NCI-H510A treated with DMSO at 0.1 percent for 48 hours (cell line): Measurements from ENCODE around the gene COX18.
A peak's percentile ranks its signal among the peaks of the same experiment; 100 is the strongest.

ENCODE experiments used
- DNase-seq: peaks from one replicate; lab custom pipeline; 2025; lab: John Stamatoyannopoulos, UW

The COX18 gene

DNA sequence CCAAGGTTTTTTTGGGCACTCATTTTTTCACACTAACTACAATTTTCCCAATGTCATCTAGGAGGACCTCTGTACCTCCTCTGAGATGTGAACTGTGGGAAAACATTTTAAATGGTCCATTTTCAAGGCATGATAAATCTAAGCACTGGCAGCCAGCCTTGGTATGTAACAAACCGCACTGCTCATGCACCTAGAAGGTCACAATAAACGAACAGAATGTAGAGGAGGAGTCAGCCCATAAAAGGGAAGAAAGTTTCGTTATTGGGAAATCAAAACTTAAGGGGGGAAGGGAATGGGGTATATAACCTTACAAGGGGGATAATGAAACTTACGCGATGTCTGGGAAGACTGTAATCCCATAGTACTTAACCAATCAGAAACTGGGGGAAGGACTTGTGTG, 16.4 kb downstream of the COX18 start:
- no peak for DNase-seq

DNA sequence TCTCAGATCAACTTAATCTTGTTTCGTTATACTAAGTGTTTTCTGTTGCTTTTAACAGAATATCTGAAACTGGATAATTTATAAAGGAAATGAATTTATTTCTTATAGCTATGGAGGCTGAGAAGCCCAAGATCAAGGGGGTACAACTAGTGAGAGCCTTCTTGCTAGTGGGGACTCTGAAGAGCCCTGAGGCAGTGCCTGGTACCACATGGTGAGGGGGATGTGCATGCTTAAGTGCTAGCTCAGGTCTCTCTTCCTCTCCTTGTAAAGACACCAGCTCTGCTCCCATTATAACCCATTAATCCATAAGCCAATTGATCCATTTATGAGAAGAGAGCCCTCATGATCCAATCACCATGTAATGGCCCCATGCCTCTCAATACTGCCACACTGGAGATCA, 17.9 kb downstream of the COX18 start:
- DNase-seq = no peak

DNA sequence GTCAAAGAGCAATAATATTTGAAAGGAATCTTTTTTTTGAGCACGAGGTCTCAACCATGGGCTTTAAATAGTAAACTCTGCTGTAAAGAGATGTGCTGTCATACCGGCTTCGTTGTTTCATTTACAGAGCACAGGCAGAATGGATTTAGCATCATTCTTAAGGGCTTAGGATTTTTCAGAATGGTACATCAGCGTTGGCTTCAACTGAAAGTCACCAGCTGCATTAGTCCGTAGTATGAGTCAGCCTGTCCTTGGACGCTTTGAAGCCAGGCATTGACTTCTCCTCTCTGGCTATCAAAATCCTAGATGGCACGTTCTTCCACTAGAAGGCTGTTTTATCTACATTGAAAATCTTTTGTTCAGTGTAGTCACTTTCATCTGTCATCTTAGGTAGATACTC, 23.6 kb downstream of the COX18 start:
- no peak for DNase-seq

DNA sequence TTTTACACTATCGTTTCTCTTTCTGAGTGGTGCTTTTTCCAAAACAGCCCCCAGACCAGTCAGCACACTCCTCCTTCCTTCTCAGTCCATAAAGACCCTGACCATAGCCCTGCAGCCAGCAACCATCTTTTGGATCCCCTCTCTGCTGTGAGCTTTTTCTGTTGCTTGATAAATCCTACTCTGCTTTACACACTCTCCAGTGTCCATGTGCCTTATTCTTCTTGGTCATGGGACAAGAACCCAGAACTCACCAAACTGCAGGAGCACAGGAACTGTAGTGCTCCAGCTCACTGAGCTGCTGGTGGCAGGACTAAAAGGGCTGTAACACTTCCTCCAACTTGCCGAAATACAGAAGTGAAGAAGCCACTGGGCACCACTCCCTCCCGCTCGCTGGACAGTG, 32.5 kb downstream of the COX18 start:
- no peak for DNase-seq

DNA sequence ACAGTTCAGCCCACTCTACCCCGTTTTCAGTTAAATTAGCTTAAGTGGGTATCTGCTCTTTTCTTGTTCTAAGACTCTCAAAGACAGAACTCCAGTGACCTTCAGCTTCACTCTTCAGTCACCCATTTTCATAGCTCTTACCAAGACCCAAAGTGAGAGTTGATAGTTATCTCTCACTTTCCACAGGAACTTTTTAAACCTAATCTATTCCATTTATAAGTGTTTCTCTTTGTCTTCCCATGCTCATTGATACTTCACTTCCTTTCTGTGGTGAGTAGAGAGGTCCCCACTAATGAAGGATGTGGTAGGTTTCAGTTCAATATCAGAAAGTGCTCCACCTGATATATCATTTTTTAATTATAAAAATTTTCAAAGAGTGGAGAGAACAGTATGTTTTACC, 33.4 kb downstream of the COX18 start:
- DNase-seq = no peak

DNA sequence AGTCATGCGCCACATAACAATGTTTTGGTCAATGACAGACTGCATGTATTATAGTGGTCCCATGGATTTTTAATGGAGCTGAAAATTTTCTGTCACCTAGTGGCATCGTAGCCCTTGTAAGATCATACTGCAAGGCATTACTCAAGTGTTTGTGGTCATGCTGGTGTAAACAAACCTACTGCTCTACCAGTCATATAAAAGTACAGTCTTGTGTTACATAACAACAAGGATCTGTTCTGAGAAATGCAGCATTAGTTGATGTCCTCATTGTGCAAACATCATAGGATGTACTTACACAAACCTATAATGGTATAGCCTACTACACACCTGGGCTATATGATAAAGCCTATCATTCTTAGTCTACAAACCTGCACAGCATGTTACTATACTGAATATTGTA, 34.6 kb downstream of the COX18 start:
- no peak for DNase-seq

DNA sequence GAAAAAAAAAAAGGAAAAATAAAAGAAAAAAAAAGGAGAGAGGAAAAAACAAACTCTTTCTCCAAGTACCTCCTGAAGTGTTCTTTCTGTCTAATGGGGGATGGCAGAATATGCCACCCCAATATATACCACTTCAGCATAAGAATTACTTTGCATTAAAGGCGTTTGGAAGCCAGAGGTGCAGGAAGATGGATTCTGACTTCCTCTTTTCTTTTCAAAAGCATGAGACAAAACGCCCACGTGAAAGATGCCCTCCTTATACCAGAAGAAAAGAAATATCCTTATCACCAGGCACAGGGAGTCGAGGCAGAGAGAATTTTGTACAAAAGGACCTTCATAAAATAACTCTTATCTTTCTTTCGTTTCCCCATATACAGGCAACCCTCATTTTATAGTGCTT, 40.9 kb downstream of the COX18 start:
- no peak for DNase-seq

DNA sequence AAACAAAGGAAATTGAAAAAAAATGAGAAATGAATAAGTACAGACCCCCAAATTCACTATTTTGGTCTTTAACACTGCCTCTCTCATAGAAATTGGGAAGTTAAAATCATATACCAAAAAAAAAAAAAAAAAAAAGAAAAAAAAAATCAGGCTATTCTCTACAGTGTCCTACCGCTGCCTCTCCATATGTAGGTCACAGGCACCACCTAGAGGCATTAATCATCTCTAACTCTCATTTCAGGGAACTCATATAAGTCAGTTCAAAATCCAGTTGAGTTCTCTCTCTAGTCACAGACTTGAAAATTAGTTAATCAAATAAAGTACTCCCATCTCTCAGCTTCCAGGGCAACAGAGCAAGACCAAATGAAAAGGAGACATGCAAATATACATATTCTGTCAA, 47.9 kb downstream of the COX18 start:
- peak; percentile 39 for DNase-seq

DNA sequence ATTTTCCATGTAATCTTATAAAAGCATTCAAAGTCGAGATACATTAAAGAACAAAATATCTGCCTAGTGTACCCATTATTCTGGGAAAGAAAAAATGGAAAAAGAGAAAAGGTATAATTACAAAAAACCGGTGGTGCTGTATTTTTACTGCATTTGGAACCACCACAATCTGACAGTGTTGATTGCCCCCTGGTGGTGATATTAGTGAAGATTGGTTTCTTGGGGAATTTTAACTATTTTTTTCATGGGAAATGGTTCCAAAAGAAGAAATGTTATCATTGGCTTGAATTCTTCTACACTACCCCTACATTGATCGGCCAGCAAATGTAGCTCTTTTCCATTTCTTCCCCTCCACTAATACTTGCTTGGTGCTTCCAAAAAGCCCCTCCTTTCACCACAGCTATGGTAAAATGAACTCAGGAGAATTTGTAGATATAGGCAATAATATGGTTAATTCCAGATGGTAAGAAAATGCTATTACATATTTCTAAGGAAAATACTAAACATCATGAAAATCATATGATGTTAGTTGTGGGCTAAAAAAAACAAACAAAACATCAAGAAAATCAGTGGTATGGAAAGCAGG, 50.0 kb downstream of the COX18 start:
- peak; percentile 52 for DNase-seq

DNA sequence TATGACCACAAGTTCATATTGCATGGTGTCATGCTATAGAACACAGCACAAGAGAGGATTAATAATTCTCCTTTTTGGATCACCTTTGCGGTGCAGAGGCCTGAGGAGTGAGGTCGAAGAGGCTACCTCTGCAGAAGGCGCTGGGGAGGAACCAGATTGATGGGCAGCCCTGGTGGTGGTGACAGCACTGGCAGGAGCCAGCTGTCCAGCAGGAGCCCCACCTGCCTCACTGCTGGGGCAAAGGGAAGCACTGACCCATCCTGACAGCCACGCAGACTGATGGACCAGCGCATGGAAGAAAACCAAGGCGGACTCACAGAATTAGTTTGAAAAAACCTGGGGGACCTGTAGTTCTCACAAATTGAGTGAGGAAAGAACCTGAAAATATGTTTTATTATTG, 50.9 kb downstream of the COX18 start:
- no peak for DNase-seq

DNA sequence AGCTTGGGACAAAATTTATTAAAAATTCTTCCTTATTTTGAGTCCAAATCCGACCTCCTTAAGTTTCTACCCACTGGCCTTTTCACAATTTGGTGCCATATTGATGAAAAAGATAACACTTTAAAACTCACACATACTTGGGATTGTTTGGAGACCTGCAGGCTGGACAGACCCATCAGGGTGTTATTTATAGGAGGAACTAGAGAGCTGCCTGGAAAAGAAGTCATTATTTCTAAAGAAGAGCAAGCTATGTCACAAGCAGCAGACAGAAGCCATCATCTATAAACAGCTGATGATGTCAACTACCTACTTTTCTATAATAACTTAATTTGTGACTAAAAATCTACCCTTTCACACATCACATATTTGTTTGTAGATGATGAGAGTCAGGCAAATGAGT, 56.2 kb downstream of the COX18 start:
- DNase-seq = no peak

DNA sequence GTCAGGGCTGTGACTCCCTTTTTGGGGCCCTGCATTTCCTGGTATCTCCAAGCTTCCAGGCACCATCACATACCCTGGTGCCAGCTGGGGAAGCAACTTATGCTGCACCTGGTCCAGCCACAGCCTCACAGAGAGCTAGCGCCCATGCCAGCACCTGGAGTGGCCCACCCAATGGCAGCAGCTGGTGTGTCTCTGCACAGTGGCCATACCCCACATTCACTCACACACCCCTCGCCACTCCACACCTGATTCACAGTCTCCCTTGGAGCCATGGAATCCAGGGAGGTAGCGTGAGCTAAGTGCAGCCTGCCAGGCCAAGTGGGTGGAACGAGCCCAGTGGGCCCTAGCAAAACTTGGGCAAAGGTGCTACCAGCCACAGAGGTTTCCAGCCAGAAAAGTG, 56.8 kb downstream of the COX18 start:
- no peak for DNase-seq

DNA sequence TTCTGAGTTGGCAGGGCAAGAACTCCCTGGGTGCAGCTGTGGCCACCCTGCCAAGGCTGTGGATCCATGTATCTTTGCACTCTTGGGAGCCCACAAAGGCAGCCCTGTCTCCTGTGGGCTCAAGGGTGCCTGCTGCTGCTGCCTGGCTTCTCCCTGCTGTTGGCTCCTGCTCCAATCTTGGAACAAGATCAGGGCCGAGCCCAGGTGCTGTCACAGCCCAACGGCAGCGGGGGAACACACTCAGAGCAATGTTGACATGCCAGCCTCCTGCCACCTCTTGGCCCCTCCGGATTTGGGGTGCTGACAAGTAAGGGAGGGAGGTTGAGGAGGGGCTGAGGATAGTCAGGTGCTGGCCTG, 57.9 kb downstream of the COX18 start:
- no peak for DNase-seq

DNA sequence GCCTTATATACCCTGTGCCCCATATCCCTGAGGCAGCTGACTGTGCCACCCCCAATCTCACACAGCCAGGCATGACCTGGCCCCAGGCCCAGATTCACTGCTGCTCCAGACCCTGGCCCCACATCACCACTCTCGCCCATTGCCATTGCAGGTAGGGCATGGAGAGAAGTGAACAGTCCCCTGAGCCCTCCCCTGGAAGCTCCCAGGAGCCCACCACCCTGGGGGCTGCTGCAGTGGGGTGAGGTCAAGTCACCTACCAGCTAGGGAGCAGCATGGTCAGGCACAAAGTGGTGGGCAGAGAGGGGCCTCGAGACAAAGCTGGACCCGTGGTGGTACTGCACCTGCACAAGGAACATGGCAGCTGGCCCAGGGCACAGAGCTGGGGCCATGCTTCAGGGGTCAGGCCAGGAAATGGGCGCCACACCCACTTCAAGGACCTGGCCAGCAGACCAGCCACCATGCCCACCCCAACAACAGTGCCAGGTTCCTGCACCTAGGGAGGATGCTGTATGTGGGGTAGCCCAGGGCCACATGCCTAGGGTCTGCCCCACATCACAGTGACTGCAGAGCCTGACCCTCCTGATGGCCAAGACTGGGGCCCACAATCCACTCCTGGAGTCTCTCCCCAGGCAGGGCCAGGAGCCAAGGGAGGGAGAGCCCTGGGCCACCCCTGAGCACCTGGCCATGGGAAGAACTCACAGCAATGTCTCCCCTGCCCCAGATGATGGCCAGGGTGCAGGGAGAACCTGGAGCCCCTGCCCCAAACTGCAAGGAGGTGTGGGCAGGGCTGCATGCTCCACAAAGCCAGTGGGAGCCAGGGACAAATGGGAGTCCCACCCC, 58.5 kb downstream of the COX18 start:
- DNase-seq = no peak

DNA sequence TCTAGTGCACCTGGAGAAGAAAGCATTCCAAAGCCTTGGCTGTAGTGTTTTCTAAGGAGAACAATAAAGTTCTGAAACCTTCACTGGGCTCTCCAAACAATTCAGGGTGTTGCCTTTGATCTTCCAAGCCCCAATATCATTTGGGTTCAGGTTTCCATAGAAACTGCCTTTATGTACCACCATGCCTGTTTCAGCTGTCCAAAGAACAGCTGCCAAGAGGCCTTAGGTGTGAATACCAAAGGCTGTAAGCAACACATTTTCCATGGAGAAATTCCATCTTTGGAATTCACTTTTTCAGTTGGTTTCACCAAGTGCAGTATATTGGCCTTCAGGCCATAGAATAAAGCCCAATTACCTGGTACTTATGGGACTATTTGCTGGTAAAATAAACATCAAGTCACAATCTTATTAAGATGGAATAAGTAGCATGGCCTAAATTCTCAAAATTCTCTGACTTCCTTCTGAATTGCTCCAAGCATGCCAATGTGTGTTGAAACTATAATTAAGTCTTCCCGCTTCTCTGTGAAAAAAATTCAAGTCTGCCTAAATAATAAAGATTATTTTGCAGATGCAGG, 61.9 kb downstream of the COX18 start:
- DNase-seq = no peak

DNA sequence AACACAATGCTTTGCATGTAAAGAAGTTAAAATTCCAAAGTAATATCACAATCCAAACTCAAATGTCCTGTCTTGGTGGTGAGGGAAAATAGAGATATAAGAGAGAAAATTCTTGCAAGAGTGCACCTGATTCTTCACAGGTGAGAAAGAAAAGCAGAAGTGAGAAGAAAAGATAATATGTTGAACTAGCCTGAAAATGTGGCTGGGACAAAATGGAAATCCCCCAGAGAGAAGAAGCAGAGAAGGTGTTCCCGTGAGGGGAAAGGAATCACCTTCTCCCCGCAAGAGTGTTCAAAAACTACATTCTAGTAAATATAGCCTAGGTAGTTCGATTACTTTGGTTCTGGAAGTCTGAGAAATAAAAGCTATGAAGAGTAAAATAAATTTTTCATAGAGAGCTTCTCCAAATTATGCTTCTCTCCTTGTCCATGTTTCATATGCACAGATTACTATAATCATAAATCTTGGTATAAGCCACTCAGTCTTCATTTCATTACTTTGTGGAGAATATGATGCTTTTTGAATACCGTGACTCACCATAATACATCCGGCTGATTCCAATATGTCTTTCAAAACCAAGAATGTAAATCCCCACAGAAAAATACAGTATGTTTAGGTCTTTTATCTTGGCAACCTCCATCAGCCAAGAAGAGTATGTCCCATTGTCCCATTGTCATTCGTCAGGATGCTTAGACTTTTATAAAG, 63.1 kb downstream of the COX18 start:
- no peak for DNase-seq

DNA sequence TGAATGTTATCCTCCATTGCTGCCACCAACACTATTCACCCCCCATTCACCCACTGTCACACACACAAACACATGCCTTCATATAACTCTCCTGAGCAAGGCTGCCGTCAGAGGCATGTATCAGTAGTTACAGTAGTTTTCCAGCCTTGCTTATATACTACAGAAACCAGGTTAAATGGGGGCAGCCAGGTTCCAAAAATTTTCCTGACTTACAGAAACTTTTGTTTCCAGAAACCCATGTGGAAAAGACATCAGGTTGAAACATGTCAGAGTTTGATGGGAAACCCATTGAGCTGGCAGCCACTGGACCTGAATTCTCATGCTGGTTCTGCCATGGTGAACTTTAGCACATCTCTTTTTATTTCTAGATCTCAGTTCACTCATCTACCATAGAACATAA, 64.0 kb downstream of the COX18 start:
- no peak for DNase-seq
